HG02870 (cell line): ENCODE results near the gene SH3BGRL3.

Experiments
- ATAC-seq: cut with Tn5 transposase; IDR thresholded peaks from one replicate; pipeline ENCODE4 v1.9.1; 2021; ENCODE audit warnings: mild to moderate bottlenecking, moderate library complexity; ENCODE audit not compliant: unreplicated experiment

SH3BGRL3 gene

DNA sequence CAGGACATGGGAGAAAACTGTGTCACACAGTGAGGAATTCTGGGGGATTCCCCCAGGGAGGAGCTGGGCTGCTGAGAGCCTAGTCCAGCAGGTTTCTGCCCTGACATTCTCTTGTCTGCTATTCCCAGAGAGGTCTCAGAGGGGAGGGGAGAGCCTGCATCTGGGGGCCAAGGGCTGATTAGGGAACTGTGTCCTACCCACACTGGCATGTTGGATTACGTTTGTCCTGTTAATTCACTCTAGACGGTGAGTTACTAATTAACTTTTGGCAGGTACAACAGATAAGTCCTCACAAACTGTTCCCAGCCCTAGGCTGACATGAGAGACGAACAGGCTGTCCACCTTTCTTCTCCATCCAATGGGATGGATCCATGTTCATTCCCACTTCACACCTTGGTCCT lies 2.6 kb upstream of the SH3BGRL3 start:
- ATAC-seq: no peak

- no peak for ATAC-seq
These were observed 2.2 kb upstream of the SH3BGRL3 start for GRCh38 chr1:26277719-26278118.

GRCh38 chr1:26278303-26278702 lies 1.6 kb upstream of the SH3BGRL3 start:
- no peak for ATAC-seq

DNA sequence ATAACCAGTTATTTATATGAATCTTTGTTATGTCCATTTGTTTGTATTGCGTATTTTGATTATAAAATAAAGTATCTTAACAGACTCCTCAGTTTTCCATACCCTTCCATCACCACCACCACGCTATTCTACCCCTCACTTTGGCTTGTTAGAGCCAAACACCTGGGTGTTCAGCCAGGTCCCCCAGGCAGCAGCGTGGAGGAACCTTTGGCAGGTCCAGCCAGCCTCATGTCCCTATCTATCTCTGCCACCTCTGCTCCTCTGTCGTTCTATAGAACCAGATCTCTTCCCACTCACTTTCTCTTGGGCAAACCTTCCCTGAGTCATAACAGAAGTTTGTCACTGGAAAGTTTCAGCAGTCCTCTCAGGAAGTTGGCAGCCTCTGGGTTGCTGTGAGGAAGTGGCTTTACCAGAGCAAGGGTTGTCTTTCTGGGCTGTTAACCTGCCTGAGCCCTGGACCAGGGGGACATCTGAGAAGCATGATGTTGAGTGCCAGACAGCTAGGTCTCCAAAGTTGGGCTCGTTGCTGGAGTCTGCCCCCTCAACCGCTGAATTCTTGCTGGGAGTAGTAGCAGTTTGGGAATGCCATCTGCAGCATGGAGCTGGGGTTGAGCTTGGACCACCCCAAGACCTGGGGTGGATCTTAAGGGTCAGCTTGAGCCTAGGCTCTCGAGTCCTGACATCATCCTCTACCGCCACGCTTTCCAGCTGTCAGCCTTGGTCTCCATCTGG lies 996 bp upstream of the SH3BGRL3 start:
- no peak for ATAC-seq

- no peak for ATAC-seq
These were observed 602 bp downstream of the SH3BGRL3 start for GRCh38 chr1:26280333-26281042.

GRCh38 chr1:26281091-26281958 lies 1.4 kb downstream of the SH3BGRL3 start:
- ATAC-seq: no peak

GRCh38 chr1:26281971-26282370 lies 2.1 kb downstream of the SH3BGRL3 start:
- ATAC-seq: no peak

DNA sequence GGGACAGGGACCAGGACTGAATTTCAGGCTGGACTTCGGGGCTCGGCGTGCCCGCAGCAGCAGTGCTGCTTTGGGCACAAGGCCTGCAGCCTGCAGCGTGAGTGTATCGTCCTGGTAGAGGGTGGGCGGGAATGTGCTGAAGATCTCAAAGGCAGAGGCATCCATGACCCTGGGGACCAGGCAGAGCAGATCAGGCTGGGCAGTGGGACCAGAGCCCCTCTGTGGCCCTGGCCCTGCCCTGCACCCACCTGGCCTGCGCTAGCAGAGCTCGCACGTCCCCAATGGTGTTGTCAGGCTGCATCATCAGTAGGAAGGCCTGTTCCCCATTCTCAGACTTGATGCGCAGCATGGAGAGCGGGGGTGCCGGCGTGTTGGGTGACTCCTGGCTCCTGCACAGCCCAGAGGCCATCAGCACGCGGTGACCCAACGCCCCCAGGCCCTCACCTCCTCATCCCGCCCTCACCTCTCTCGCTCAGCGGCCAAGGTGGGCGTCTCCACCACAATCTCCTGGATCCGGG lies 2.6 kb downstream of the SH3BGRL3 start:
- ATAC-seq: no peak

GRCh38 chr1:26283279-26283853 lies 3.5 kb downstream of the SH3BGRL3 start:
- no peak for ATAC-seq

DNA sequence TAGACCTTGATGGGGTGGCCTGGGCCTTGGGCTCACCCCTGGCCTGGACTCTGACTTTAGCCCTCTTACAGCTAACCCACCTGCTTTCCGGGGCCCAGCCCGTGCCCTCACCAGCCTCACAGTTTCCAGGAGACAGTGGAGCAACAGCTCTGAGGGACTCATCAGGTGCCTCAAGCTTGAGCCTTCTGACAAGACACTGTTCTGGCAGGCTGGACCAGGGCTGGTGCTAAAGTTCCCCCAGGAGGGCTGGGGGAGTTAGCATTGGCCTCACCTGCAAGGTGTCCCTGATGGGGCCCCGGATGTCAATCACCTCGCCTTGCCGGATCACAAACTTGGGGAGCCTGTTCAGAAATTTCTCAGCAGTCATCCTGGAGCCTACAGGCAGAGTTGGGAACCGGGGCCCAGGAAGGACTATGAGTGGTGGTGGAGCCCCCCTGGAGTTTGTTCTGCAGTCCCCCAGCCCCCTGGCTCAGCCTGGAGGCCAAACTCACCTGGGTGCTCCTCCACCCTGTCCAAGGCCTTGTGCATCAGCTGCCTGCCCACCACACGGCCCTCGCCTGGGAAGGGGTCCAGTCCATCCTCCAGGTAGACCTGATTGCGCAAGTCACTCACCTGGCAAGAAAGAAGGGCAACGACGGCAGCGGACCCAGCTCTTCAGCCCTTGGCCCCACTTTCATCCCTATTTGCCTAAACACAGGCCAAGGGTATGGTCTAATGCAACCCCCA lies 4.1 kb downstream of the SH3BGRL3 start:
- ATAC-seq: no peak

- no peak for ATAC-seq
These were observed 4.9 kb downstream of the SH3BGRL3 start for GRCh38 chr1:26284597-26285347.

DNA sequence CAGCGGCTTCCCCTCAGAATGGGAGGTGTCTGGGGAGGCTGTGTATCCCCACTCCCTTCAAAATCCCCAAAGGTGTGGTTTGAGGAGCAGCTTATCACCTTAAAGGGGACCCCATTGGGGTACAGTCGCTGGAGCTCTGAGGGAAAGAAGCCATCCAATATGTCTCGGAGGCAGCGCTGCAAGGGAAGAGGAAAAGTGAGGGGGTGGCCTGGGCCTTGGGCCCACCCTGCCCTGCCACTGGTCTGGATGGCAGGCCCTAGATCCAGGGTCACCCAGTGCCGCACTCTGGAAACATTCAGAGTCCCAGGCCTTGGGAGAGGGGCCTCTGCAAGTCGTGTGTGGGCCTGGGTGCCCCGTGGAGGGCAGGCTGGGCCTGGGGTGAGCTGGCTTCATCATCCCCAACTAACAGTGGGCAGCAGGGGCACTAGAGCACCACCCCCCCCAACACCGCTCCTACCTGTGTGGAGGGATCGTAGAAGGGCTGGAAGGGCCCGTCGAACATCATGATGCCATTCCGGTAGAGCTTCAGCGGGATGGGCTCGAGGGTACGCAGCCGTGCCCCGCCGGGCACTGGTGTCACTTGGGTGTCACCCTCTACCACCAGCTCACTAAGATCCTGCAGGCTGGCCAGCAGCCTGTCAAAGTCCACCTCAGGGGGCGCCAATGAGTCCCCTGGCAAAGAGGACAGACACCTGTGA lies 5.6 kb downstream of the SH3BGRL3 start:
- ATAC-seq: no peak

- ATAC-seq: no peak
These were observed 6.2 kb downstream of the SH3BGRL3 start for GRCh38 chr1:26286064-26286416.

DNA sequence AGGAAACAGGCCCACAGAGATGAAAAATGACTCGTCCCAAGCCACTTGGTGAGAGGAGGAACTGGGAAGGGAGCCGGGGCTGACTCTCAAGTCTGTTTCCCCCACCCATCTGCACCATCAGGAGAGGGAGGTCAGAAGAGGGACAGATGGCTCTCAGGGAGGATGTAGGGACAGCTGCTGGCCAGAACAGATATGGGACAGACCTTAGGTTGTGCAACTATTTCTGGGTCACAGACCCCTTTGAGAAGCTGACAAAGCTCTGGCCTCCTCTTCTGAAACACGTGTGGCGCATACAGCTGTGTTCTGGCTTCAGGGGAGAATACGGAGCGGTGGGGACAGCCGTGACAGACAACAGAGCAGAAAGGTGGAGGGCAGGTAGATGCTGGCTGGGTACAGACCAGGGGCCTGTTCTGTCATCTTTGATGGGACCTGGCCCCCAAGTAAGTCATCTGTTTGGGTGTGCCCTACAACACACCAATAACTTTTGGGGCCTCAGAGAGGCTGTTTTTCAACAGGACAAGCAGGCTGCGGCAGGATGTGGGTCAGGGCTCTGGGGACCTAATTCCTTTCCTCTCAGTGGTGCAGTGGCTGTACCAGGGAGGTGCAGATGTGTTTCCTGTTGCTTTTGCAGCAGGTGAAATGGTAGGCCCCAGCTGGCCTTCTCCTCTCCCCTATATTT lies 7.3 kb downstream of the SH3BGRL3 start:
- ATAC-seq: no peak

DNA sequence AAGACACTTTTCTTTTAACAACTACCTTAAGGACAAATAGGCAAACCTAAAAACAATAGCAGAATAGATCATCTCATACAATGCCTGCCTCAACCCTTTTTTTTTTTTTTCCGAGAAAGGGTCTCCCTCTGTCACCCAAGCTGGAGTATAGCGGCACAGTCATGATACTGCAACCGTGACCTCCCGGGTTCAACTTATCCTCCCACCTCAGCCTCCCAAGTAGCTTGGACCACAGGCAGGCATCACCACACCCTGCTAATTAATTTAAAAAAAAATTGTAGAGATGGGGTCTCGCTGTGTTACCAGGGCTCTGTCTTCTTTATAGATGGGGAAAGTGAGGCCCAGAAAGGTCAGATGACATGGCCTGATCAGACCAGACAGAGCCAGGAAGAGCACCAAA lies 7.9 kb downstream of the SH3BGRL3 start:
- ATAC-seq: no peak

DNA sequence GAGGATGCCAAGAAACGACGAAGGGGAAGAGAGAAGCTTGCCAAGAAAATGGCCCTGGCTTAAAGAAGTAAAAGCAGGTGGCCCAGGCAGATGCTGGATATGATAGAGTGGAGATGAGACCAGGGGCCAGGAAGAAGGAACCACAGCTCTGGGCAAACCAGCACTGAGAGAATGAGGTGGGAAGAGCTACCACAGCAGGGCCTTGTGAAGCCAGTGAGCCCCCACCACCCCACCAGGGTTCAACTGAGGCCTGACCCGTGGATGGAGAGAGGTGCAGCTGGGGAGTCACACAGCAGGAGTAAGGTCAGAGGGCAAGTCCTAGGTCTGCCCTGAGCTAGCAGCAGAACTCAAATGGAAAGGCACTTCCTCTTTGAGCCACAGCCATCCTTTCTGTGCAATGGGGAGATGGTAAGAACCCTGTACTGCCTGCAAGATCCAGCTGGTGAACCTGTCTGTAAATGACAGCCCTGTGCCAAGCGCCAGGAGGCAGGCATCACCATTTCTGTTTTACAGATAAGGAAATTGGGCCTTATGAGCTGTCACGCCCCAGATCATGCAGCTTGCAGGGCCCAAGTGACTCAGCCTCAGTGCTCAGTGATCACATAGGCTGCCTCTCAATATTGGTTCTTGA lies 8.5 kb downstream of the SH3BGRL3 start:
- ATAC-seq: no peak

GRCh38 chr1:26289158-26290059 lies 9.5 kb downstream of the SH3BGRL3 start:
- ATAC-seq: peak; percentile 36
